Gastrocnemius medialis (tissue), 4 donors: ENCODE data around the gene WDR38.

Experiments
- CTCF ChIP-seq, 5 experiments: fragments of 450-650 bp in 3 of 5; fragments of 200-600 bp in 2 of 5; sonication (generic) in 2 of 5; IDR thresholded peaks in 4 of 5; conservative IDR thresholded peaks in 1 of 5; 1 replicate in 4 of 5; 2 replicates in 1 of 5; pipeline ENCODE4 v1.5.1; 2016 to 2019; ENCODE audit warnings: antibody characterized with exemption in 5 of 5, mild to moderate bottlenecking in 3 of 5, moderate library complexity in 3 of 5
- POLR2A ChIP-seq, 2 donors: fragments of 450-650 bp; IDR thresholded peaks; one replicate each; pipeline ENCODE4 v1.6.1; 2017; ENCODE audit warnings: antibody characterized with exemption in 2 of 2, mild to moderate bottlenecking in 2 of 2, moderate library complexity in 2 of 2

- TF ChIP-seq CTCF (IDR thresholded peaks at IDR 0.05 in 4 of 5, conservative IDR thresholded peaks at IDR 0.05 in 1 of 5) (no peak), POLR2A (IDR thresholded peaks at IDR 0.05) (no peak)
These were observed 33.7 kb downstream of the WDR38 start for GRCh38 chr9:124886866-124887492.
